Adrenal gland (tissue), 5 donors: ENCODE measurements around the gene CNOT10.

ENCODE experiments used
- CTCF ChIP-seq, 6 experiments: fragments of 450-650 bp in 4 of 6; fragments of 200-600 bp in 2 of 6; sonication (generic) in 1 of 6; IDR thresholded peaks; 1 replicate in 5 of 6; 2 replicates in 1 of 6; pipeline versions ENCODE4 v1.5.1 to v1.8.0; 2016 to 2021; ENCODE audit warnings: antibody characterized with exemption in 6 of 6, mild to moderate bottlenecking in 2 of 6, moderate library complexity in 1 of 6
- POLR2A ChIP-seq, 2 donors: fragments of 450-650 bp; IDR thresholded peaks; one replicate each; pipeline ENCODE4 v1.6.1; 2017; ENCODE audit warnings: antibody characterized with exemption in 2 of 2, mild to moderate bottlenecking in 2 of 2, moderate library complexity in 1 of 2
- donor health status: DM: no; HTN: no; CAD: no.

GRCh38 chr3:32708672-32709283 lies 23.8 kb downstream of the CNOT10 start:
- TF ChIP-seq CTCF (IDR thresholded peaks at IDR 0.05) (no peak), POLR2A (IDR thresholded peaks at IDR 0.05) (no peak)
